HepG2 (cell line): Measurements from ENCODE around the gene BCAS3. TPM values are rescaled to one million over a fixed set of nuclear protein-coding genes. Genes with fewer than 3 reads are reported as not detected.

Experiments
- KLF6 ChIP-seq: IDR thresholded peaks from 2 replicates; pipeline ENCODE4 v1.8.0; 2016; ENCODE audit warnings: missing biosample characterization, missing genetic modification reagents
- MED13 ChIP-seq: sonication (generic); formaldehyde crosslinking; IDR thresholded peaks from 2 replicates; pipeline ENCODE4 v1.5.0; 2020; ENCODE audit warnings: missing genetic modification reagents
- ZBTB33 ChIP-seq: sonication (generic); formaldehyde crosslinking; IDR thresholded peaks from 2 replicates; pipeline ENCODE4 v1.4.0; 2020; ENCODE audit warnings: missing genetic modification reagents
- ZHX1 ChIP-seq: sonication (generic); formaldehyde crosslinking; IDR thresholded peaks from 2 replicates; pipeline ENCODE4 v1.8.1; 2022; ENCODE audit warnings: low read depth, mild to moderate bottlenecking, missing genetic modification reagents
- ZNF513 ChIP-seq: sonication (generic); formaldehyde crosslinking; conservative IDR thresholded peaks from 2 replicates; pipeline ENCODE4 v1.5.0; 2020; ENCODE audit warnings: missing genetic modification reagents
- ZNF746 ChIP-seq: sonication (generic); formaldehyde crosslinking; IDR thresholded peaks from 2 replicates; pipeline ENCODE4 v1.8.0; 2022; ENCODE audit warnings: mild to moderate bottlenecking, missing genetic modification reagents
- polyA plus RNA-seq, 8 experiments: library from polyadenylated mRNA; depleted of rRNA in 3 of 8; stranded (reverse) in 7 of 8; unstranded in 1 of 8; fragments of >200 nt; fragmentation: Illumina TruSeq in 4 of 8; extraction: Trizol in 4 of 8; gene quantifications; 2 replicates each; pipeline versions ENCODE4 v1.2.1 to v1.2.3, GENCODE V29; 2011 to 2016; ENCODE audit warnings: low read depth in 4 of 8, missing spikeins in 1 of 8, mixed read lengths in 1 of 8; ENCODE audit not compliant: insufficient read depth in 1 of 8
- total RNA-seq, 5 experiments: library from RNA; depleted of rRNA; stranded (reverse); fragments of >200 nt; fragmentation: Illumina TruSeq; extraction: Trizol; gene quantifications; 2 replicates each; pipeline ENCODE4 v1.2.3, GENCODE V29; 2016; ENCODE audit warnings: low read depth in 1 of 5
- TF ChIP-seq, protein P1 (sequence below): sonication (generic); formaldehyde crosslinking; IDR thresholded peaks from 2 replicates; pipeline ENCODE4 v1.4.0; 2020; ENCODE audit warnings: missing genetic modification reagents
- TF ChIP-seq, protein P2 (sequence below): sonication (generic); formaldehyde crosslinking; IDR thresholded peaks from 2 replicates; pipeline ENCODE4; 2020; ENCODE audit warnings: missing genetic modification reagents, mild to moderate bottlenecking, borderline replicate concordance
- TF ChIP-seq, protein P3 (sequence below): sonication (generic); formaldehyde crosslinking; IDR thresholded peaks from 2 replicates; pipeline ENCODE4 v1.4.0; 2020; ENCODE audit warnings: mild to moderate bottlenecking, missing genetic modification reagents

BCAS3 gene
- total and polyA plus RNA-seq, 2 of the 13 experiments (the other 11 are each of a cell fraction or from before 2014, with no cell fraction given): 10.7 to 11.2 TPM

DNA sequence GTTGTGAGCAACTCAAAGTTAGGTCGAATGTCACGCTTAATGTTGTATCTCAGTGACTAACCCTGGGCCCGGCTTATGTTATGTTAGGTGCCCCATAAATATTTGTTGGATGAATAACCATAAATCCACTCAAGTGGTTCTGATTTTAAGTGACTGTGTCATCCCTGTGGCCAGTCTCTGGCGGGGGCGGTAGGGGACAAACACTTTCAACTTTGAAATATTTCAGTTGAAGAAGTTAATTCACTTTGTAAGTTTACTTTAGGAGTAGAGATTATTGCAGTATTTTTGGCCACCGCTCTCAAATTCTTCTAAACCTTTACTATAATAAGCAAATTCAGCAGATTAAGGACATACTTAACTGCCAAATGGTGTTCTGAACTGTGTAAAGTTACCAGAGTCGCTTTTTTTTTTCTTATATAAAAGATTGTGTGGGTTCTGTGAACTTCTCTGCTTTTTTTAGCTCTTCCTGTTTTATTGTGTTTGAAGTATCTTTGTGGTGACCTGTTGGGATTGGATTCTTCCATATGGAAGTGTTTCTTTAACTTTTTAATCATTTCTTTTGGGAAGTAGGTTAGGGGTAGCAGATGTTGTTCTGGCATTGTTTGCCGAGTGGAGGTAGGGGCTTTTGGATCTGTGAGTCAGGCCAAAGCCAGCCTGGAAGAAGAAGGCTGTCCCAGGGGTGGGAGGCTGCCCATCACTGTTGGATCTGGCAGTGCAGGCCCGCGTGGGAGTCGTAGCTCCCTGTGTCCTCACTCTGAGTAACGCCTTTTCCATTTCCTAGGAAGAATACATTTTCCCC lies 660.5 kb downstream of the BCAS3 start (continued):
- TF ChIP-seq ZBTB33 (CRISPR knock-in tag) (peak; percentile 47; the same call in 1 of the 2 replicates), ZHX1 (CRISPR knock-in tag) (no peak), ZNF513 (CRISPR knock-in tag) (0 out of 2 replicates have a peak, but pooled peaks have one; percentile 53), KLF6 (CRISPR knock-in tag) (no peak), ZNF746 (CRISPR knock-in tag) (no peak), MED13 (CRISPR knock-in tag) (0 out of 2 replicates have a peak, but pooled peaks have one; percentile 27)
- TF ChIP-seq, protein P1, sequence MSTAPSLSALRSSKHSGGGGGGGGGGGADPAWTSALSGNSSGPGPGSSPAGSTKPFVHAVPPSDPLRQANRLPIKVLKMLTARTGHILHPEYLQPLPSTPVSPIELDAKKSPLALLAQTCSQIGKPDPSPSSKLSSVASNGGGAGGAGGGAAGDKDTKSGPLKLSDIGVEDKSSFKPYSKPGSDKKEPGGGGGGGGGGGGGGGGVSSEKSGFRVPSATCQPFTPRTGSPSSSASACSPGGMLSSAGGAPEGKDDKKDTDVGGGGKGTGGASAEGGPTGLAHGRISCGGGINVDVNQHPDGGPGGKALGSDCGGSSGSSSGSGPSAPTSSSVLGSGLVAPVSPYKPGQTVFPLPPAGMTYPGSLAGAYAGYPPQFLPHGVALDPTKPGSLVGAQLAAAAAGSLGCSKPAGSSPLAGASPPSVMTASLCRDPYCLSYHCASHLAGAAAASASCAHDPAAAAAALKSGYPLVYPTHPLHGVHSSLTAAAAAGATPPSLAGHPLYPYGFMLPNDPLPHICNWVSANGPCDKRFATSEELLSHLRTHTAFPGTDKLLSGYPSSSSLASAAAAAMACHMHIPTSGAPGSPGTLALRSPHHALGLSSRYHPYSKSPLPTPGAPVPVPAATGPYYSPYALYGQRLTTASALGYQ (CRISPR knock-in tag): no peak
- TF ChIP-seq, protein P2, sequence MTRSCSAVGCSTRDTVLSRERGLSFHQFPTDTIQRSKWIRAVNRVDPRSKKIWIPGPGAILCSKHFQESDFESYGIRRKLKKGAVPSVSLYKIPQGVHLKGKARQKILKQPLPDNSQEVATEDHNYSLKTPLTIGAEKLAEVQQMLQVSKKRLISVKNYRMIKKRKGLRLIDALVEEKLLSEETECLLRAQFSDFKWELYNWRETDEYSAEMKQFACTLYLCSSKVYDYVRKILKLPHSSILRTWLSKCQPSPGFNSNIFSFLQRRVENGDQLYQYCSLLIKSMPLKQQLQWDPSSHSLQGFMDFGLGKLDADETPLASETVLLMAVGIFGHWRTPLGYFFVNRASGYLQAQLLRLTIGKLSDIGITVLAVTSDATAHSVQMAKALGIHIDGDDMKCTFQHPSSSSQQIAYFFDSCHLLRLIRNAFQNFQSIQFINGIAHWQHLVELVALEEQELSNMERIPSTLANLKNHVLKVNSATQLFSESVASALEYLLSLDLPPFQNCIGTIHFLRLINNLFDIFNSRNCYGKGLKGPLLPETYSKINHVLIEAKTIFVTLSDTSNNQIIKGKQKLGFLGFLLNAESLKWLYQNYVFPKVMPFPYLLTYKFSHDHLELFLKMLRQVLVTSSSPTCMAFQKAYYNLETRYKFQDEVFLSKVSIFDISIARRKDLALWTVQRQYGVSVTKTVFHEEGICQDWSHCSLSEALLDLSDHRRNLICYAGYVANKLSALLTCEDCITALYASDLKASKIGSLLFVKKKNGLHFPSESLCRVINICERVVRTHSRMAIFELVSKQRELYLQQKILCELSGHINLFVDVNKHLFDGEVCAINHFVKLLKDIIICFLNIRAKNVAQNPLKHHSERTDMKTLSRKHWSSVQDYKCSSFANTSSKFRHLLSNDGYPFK (CRISPR knock-in tag): no peak
- TF ChIP-seq, protein P3, sequence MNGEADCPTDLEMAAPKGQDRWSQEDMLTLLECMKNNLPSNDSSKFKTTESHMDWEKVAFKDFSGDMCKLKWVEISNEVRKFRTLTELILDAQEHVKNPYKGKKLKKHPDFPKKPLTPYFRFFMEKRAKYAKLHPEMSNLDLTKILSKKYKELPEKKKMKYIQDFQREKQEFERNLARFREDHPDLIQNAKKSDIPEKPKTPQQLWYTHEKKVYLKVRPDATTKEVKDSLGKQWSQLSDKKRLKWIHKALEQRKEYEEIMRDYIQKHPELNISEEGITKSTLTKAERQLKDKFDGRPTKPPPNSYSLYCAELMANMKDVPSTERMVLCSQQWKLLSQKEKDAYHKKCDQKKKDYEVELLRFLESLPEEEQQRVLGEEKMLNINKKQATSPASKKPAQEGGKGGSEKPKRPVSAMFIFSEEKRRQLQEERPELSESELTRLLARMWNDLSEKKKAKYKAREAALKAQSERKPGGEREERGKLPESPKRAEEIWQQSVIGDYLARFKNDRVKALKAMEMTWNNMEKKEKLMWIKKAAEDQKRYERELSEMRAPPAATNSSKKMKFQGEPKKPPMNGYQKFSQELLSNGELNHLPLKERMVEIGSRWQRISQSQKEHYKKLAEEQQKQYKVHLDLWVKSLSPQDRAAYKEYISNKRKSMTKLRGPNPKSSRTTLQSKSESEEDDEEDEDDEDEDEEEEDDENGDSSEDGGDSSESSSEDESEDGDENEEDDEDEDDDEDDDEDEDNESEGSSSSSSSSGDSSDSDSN: no peak
